K562 (cell line): ENCODE results near the gene ZNRF3. TPM values are rescaled to one million over a fixed set of nuclear protein-coding genes. Genes with fewer than 3 reads are reported as not detected.

Experiments
- ADNP ChIP-seq: fragments of 200-800 bp; sonication (Bioruptor generic); IDR thresholded peaks from 2 replicates; pipeline ENCODE4 v1.6.1; 2016; ENCODE audit warnings: missing genetic modification characterization, missing compliant biosample characterization
- DLX4 ChIP-seq: fragments of 250-450 bp; sonication (Bioruptor Pico); IDR thresholded peaks from 2 replicates; pipeline ENCODE4 v1.6.1; 2021; ENCODE audit warnings: mild to moderate bottlenecking
- PTTG1 ChIP-seq: fragments of 450-650 bp; IDR thresholded peaks from 2 replicates; pipeline ENCODE4 v1.6.1; 2016; ENCODE audit warnings: low read depth, mild to moderate bottlenecking, missing genetic modification characterization, missing compliant biosample characterization
- RNF219 ChIP-seq: fragments of 250-450 bp; sonication (Bioruptor Pico); IDR thresholded peaks from 2 replicates; pipeline ENCODE4 v1.5.0; 2022; ENCODE audit warnings: mild to moderate bottlenecking
- ZBTB17 ChIP-seq: fragments of 450-650 bp; formaldehyde crosslinking; IDR thresholded peaks from 2 replicates; pipeline ENCODE4 v1.4.0; 2020; ENCODE audit warnings: mild to moderate bottlenecking
- ZKSCAN8 ChIP-seq: fragments of 200-800 bp; sonication (Bioruptor generic); IDR thresholded peaks from 2 replicates; pipeline ENCODE4 v1.6.1; 2016; ENCODE audit warnings: missing genetic modification characterization, missing compliant biosample characterization
- polyA plus RNA-seq, 8 experiments: library from polyadenylated mRNA; depleted of rRNA in 4 of 8; stranded (reverse) in 5 of 8; unstranded in 3 of 8; fragments of >200 nt; fragmentation: Nextera tagmentation in 2 of 8; fragmentation: Illumina TruSeq in 1 of 8; extraction: Ambion mirVana in 2 of 8; extraction: Trizol in 1 of 8; gene quantifications; 2 replicates each; pipeline versions ENCODE4 v1.2.1 to v1.2.3, GENCODE V29; 2011 to 2014; ENCODE audit warnings: inconsistent platforms in 1 of 8, missing spikeins in 1 of 8
- total RNA-seq, 7 experiments: library from RNA; depleted of rRNA in 6 of 7; stranded (reverse); fragments of >200 nt in 6 of 7; fragmentation: Illumina TruSeq in 2 of 7; extraction: Trizol in 2 of 7; gene quantifications; 2 replicates each; pipeline versions ENCODE4 v1.2.1 to v1.2.3, GENCODE V29; 2011 to 2021; ENCODE audit warnings: low replicate concordance in 1 of 7
- TF ChIP-seq, protein P1 (sequence below): fragments of 250-450 bp; sonication (Bioruptor Pico); IDR thresholded peaks from 2 replicates; pipeline ENCODE4 v1.4.0; 2020; ENCODE audit warnings: borderline replicate concordance

The ZNRF3 gene
- total and polyA plus RNA-seq, 9 of the 15 experiments (the other 6 are each of a cell fraction or from before 2014, with no cell fraction given), result 0.41 to 5.9 (median 1.7) TPM

DNA sequence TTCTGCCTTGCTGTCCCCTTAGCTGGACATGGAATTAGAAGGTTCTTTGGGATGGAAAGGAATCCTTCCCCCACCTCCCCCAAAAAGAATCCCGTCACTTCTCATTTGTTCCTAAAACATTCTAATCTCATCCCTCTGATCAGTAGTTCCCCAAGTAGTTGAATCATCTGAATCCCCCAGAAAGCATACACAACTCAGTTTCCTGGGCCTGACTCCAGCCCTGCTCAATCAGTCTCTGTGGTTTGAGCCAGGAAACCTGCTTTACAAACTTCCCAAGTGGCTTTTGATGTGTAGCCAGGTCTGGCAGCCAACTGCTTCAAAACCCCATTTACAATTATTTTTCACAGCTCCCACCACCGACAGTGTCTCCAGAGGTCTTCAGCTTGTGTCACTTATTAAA, 158.0 kb downstream of the ZNRF3 start (continued):
- TF ChIP-seq RNF219 (CRISPR knock-in tag) (no peak), ADNP (no peak), PTTG1 (tag) (no peak), DLX4 (CRISPR knock-in tag) (no peak), ZBTB17 (no peak), ZKSCAN8 (CRISPR knock-in tag) (no peak)
- TF ChIP-seq, protein P1, sequence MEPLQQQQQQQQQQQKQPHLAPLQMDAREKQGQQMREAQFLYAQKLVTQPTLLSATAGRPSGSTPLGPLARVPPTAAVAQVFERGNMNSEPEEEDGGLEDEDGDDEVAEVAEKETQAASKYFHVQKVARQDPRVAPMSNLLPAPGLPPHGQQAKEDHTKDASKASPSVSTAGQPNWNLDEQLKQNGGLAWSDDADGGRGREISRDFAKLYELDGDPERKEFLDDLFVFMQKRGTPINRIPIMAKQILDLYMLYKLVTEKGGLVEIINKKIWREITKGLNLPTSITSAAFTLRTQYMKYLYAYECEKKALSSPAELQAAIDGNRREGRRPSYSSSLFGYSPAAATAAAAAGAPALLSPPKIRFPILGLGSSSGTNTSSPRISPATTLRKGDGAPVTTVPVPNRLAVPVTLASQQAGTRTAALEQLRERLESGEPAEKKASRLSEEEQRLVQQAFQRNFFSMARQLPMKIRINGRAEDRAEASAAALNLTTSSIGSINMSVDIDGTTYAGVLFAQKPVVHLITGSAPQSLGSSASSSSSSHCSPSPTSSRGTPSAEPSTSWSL (CRISPR knock-in tag), result no peak
